Ascending aorta (tissue), 2 donors: ENCODE data around the gene RNGTT. TPM values are rescaled to one million over a fixed set of nuclear protein-coding genes. Genes with fewer than 3 reads are reported as not detected.

Experiments
- DNase-seq, 2 donors: peaks; one replicate each; pipeline ENCODE4 v3.0.0-alpha.2; 2019; ENCODE audit warnings: low spot score in 2 of 2
- H3K27ac ChIP-seq, 2 donors: fragments of 200-600 bp; sonication (generic); one replicate each; pipeline ENCODE4 v1.5.1; 2016 to 2017; ENCODE audit warnings: mild to moderate bottlenecking in 1 of 2
- H3K27me3 ChIP-seq: fragments of 200-600 bp; sonication (generic); one replicate; pipeline ENCODE4 v1.5.1; 2017
- H3K36me3 ChIP-seq, 2 donors: fragments of 200-600 bp; sonication (generic); one replicate each; pipeline ENCODE4 v1.5.1; 2016
- H3K4me1 ChIP-seq, 2 donors: fragments of 200-600 bp; sonication (generic); one replicate each; pipeline ENCODE4 v1.5.1; 2016 to 2017; ENCODE audit warnings: mild to moderate bottlenecking in 1 of 2
- H3K4me3 ChIP-seq, 2 donors: fragments of 200-600 bp; sonication (generic); one replicate each; pipeline ENCODE4 v1.5.1; 2016 to 2017; ENCODE audit warnings: mild to moderate bottlenecking in 1 of 2
- H3K9me3 ChIP-seq, 2 donors: fragments of 200-600 bp; sonication (generic); one replicate each; pipeline ENCODE4 v1.5.1; 2016
- intact Hi-C: fragments of 100-400 bp; cut with DNase I; formaldehyde crosslinking; loops from one replicate; pipeline ENCODE4 v1.15.1; 2023
- total RNA-seq: library from RNA; depleted of rRNA; stranded (reverse); fragments of >200 nt; gene quantifications from one replicate; pipeline ENCODE4 v1.1.0, GENCODE V29; 2016
- TF ChIP-seq, protein P1 (sequence below), 3 experiments: fragments of 200-600 bp in 2 of 3; fragments of 450-650 bp in 1 of 3; sonication (generic) in 2 of 3; IDR thresholded peaks; one replicate each; pipeline ENCODE4 v1.5.1; 2016 to 2019; ENCODE audit warnings: antibody characterized with exemption in 3 of 3, mild to moderate bottlenecking in 1 of 3, moderate library complexity in 1 of 3

Gene RNGTT
- total RNA-seq, 1 donor from 2014 or later: 13.4 TPM

DNA sequence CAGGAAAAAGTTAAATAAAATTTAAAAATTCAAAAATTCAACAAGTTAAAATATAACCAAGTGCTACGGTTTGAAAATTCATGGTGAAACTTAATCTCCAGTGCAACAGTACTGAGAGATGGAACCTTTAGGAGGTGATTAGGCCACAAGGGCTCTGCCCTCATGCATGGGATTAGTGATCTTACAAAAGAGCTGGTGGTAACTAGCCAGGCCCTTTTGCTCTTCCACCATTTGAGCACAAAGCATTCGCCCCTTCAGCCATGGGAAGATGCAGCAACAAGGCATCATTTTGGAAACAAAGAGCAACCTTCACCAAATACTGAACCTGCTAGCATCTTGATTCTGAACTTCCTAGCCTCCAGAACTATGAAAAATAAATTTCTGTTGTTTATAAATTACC lies 80.9 kb downstream of the RNGTT start:
- Histone ChIP-seq H3K27ac (no peak overlapping the region), H3K4me1 (no peaks in the 10 kb centered on the region), H3K4me3 (no peak overlapping the region), H3K9me3 (no peaks in the 10 kb centered on the region), H3K27me3 (no peaks in the 10 kb centered on the region), H3K36me3 (peaks cover 0 to 3% of the 10 kb centered on the region in 2 donors)
- no peak for DNase-seq
- TF ChIP-seq, protein P1, sequence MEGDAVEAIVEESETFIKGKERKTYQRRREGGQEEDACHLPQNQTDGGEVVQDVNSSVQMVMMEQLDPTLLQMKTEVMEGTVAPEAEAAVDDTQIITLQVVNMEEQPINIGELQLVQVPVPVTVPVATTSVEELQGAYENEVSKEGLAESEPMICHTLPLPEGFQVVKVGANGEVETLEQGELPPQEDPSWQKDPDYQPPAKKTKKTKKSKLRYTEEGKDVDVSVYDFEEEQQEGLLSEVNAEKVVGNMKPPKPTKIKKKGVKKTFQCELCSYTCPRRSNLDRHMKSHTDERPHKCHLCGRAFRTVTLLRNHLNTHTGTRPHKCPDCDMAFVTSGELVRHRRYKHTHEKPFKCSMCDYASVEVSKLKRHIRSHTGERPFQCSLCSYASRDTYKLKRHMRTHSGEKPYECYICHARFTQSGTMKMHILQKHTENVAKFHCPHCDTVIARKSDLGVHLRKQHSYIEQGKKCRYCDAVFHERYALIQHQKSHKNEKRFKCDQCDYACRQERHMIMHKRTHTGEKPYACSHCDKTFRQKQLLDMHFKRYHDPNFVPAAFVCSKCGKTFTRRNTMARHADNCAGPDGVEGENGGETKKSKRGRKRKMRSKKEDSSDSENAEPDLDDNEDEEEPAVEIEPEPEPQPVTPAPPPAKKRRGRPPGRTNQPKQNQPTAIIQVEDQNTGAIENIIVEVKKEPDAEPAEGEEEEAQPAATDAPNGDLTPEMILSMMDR (IDR thresholded peaks at IDR 0.05): no peak
- intact Hi-C loops: no loop called here

DNA sequence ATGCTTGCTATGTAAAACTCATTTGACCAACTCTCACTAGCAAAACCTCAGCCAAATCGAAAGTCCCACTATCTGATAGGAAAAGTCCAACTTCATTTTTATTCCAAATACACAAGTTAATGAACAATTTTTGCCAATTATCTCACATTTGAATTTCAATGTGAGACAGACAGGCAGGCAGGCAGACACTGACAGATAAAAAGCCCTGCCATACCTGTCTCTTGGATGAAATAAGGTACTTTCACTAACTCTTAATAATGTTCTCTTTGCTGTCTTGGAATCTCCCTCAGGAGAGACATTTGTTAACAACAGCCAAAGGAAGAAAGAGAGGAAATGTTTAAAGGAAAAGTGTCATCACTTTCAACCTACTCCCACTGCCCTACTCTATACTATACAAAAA lies 82.0 kb downstream of the RNGTT start:
- Histone ChIP-seq H3K27ac (no peak overlapping the region), H3K27me3 (no peaks in the 10 kb centered on the region), H3K36me3 (peaks cover 0 to 3% of the 10 kb centered on the region in 2 donors), H3K9me3 (no peaks in the 10 kb centered on the region), H3K4me3 (no peak overlapping the region), H3K4me1 (no peaks in the 10 kb centered on the region)
- TF ChIP-seq, protein P1 (IDR thresholded peaks at IDR 0.05): no peak
- intact Hi-C loops: no loop called here
- no peak for DNase-seq

DNA sequence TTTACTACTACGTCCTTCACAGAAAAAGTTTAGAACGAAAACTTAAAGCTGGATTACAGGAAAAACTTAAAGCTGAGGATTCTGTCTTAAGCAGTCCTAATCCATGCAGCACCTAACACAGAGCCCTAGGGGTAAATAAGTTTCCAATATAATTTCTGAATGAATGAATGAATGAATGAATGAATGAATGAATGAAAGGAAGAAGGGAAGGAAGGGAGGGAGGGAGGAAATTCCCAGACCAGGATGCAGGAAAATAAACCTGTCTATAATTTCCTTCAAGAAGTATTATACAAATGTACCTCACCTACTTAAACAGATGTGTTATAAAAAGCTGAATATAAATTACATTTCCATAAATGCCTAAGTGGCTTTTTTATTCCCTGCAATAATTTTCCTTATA lies 83.4 kb downstream of the RNGTT start:
- intact Hi-C loops: no loop called here
- DNase-seq: no peak
- no peak overlapping the region for H3K27ac ChIP-seq
- H3K36me3 ChIP-seq: peaks cover 0 to 3% of the 10 kb centered on the region in 2 donors
- TF ChIP-seq, protein P1 (IDR thresholded peaks at IDR 0.05): no peak
- H3K9me3 ChIP-seq: no peaks in the 10 kb centered on the region
- no peak overlapping the region for H3K4me3 ChIP-seq
- no peaks in the 10 kb centered on the region for H3K4me1 ChIP-seq
- no peaks in the 10 kb centered on the region for H3K27me3 ChIP-seq

GRCh38 chr6:88877893-88878292 lies 85.5 kb downstream of the RNGTT start:
- Histone ChIP-seq H3K36me3 (peaks cover 0 to 3% of the 10 kb centered on the region in 2 donors), H3K27me3 (no peaks in the 10 kb centered on the region), H3K4me1 (no peaks in the 10 kb centered on the region), H3K4me3 (no peak overlapping the region), H3K27ac (no peak overlapping the region), H3K9me3 (no peaks in the 10 kb centered on the region)
- no peak for DNase-seq
- intact Hi-C loops: loop anchor here (10.0 kb wide), 1 partner anchor 1043 kb away; no protein-coding TSS in a partner anchor
- TF ChIP-seq, protein P1 (IDR thresholded peaks at IDR 0.05): no peak

DNA sequence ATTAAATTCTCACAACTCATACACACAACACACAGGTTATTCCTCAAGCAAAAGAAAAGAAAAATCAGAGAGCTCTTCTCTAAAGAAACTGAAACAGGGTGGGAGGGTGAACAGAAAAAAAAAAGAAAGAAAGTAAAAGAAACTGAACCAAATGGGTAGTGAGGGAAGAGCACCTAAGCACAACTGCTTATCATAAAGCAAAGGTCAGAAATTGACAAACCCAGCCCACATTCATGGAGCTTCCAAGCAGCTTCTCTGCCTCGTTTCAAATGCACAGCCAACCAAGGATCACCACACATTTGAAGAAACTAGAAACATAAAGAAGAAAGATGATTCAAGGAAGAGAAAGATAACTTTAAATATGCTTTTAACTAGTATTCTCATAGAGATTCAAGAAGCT lies 90.5 kb downstream of the RNGTT start:
- intact Hi-C loops: loop anchor here (10.0 kb wide), 1 partner anchor 1038 kb away; no protein-coding TSS in a partner anchor

More for the DNA sequence above, 90.5 kb downstream of the RNGTT start:
- Histone ChIP-seq H3K27me3 (no peaks in the 10 kb centered on the region), H3K4me1 (peaks cover 0 to 7% of the 10 kb centered on the region in 2 donors), H3K9me3 (no peaks in the 10 kb centered on the region), H3K27ac (no peak overlapping the region), H3K36me3 (no peaks in the 10 kb centered on the region), H3K4me3 (no peak overlapping the region)
- no peak for DNase-seq
- TF ChIP-seq, protein P1 (IDR thresholded peaks at IDR 0.05): no peak
